Ovary (tissue), 3 donors: ENCODE measurements around the gene CGNL1.

Experiments
- EP300 ChIP-seq: sonication (generic); formaldehyde crosslinking; IDR thresholded peaks from one replicate; pipeline ENCODE4 v1.6.1; 2017; ENCODE audit warnings: antibody characterized with exemption
- POLR2A ChIP-seq: fragments of 450-650 bp; IDR thresholded peaks from one replicate; pipeline ENCODE4 v1.6.1; 2017; ENCODE audit warnings: antibody characterized with exemption, mild to moderate bottlenecking, moderate library complexity
- TF ChIP-seq, protein P1 (sequence below), 3 donors: fragments of 450-650 bp in 2 of 3; fragments of 200-600 bp in 1 of 3; IDR thresholded peaks; one replicate each; pipeline versions ENCODE4 v1.5.1 to v1.8.0; 2016 to 2022; ENCODE audit warnings: antibody characterized with exemption in 3 of 3, mild to moderate bottlenecking in 1 of 3
- donor health status: DM: no; HTN: no; CAD: no.

- TF ChIP-seq, protein P1, sequence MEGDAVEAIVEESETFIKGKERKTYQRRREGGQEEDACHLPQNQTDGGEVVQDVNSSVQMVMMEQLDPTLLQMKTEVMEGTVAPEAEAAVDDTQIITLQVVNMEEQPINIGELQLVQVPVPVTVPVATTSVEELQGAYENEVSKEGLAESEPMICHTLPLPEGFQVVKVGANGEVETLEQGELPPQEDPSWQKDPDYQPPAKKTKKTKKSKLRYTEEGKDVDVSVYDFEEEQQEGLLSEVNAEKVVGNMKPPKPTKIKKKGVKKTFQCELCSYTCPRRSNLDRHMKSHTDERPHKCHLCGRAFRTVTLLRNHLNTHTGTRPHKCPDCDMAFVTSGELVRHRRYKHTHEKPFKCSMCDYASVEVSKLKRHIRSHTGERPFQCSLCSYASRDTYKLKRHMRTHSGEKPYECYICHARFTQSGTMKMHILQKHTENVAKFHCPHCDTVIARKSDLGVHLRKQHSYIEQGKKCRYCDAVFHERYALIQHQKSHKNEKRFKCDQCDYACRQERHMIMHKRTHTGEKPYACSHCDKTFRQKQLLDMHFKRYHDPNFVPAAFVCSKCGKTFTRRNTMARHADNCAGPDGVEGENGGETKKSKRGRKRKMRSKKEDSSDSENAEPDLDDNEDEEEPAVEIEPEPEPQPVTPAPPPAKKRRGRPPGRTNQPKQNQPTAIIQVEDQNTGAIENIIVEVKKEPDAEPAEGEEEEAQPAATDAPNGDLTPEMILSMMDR (IDR thresholded peaks at IDR 0.05) = no peak
- no peak for TF ChIP-seq EP300
- no peak for TF ChIP-seq POLR2A
Observed at GRCh38 chr15:57540736-57541135, 164.4 kb downstream of the CGNL1 start.
